Thoracic aorta (tissue), 2 donors: ENCODE data around the gene LDB3. TPM values are rescaled to one million over a fixed set of nuclear protein-coding genes. Genes with fewer than 3 reads are reported as not detected.

ENCODE experiments used
- ATAC-seq: fragments of 150-250 bp; one replicate; pipeline ENCODE4 v1.8.0; 2017; ENCODE audit warnings: low read depth; ENCODE audit not compliant: insufficient number of reproducible peaks, low FRiP score
- DNase-seq: peaks from one replicate; pipeline ENCODE4 v3.0.0-alpha.2; 2020; ENCODE audit warnings: low spot score
- H3K27ac ChIP-seq, 2 donors: fragments of 200-600 bp; sonication (generic); 1 replicate in 1 of 2; 2 replicates in 1 of 2; pipeline ENCODE4 v1.5.1; 2016; ENCODE audit warnings: mild to moderate bottlenecking in 2 of 2, moderate library complexity in 2 of 2
- H3K27me3 ChIP-seq: fragments of 200-600 bp; sonication (generic); replicated peaks from 2 replicates; pipeline ENCODE4 v1.6.0; 2016; ENCODE audit warnings: mild to moderate bottlenecking; ENCODE audit not compliant: insufficient read depth
- H3K36me3 ChIP-seq: fragments of 200-600 bp; sonication (generic); one replicate; pipeline ENCODE4 v1.5.1; 2016
- H3K4me1 ChIP-seq, 2 donors: fragments of 200-600 bp; sonication (generic); 1 replicate in 1 of 2; 2 replicates in 1 of 2; pipeline versions ENCODE4 v1.5.1 to v1.6.0; 2016; ENCODE audit warnings: low read depth in 2 of 2, mild to moderate bottlenecking in 1 of 2; ENCODE audit not compliant: control insufficient read depth in 1 of 2
- H3K4me3 ChIP-seq: fragments of 200-600 bp; sonication (generic); 2 replicates; pipeline ENCODE4 v1.5.1; 2016; ENCODE audit warnings: mild to moderate bottlenecking
- H3K9me3 ChIP-seq: fragments of 200-600 bp; sonication (generic); 2 replicates; pipeline ENCODE4 v1.5.1; 2016
- total RNA-seq, 2 donors: library from RNA; depleted of rRNA; stranded (reverse); fragments of >200 nt; gene quantifications; one replicate each; pipeline versions ENCODE4 v1.1.0 to v1.2.3, GENCODE V29; 2016
- TF ChIP-seq, protein P1 (sequence below): fragments of 200-600 bp; sonication (generic); IDR thresholded peaks from one replicate; pipeline ENCODE4 v1.5.1; 2019; ENCODE audit warnings: antibody characterized with exemption

Gene LDB3
- total RNA-seq, 2 donors from 2014 or later = 59.5 to 63.8 TPM

DNA sequence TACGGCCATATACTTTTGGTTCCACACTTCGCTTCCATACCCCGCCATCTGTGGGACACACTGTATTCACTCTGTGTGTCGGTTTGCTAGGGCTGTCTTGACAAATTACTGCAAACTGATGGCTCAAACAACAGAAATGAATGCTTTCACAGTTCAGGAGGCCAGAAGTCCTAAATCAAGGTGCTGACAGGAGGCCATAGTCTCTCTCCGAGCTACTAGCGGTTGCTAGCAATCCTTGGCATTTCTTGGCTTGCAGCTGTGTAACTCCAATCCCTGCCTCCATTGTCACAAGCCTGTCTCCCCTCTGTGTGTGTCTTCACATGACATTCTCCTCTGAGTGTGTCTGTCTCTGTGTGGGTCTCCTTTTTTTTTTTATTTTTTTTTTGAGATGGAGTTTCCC lies 59.2 kb downstream of the LDB3 start:
- no peak overlapping the region for H3K4me3 ChIP-seq
- H3K4me1 ChIP-seq = peaks cover 11 to 27% of the 10 kb centered on the region in 2 donors
- TF ChIP-seq, protein P1, sequence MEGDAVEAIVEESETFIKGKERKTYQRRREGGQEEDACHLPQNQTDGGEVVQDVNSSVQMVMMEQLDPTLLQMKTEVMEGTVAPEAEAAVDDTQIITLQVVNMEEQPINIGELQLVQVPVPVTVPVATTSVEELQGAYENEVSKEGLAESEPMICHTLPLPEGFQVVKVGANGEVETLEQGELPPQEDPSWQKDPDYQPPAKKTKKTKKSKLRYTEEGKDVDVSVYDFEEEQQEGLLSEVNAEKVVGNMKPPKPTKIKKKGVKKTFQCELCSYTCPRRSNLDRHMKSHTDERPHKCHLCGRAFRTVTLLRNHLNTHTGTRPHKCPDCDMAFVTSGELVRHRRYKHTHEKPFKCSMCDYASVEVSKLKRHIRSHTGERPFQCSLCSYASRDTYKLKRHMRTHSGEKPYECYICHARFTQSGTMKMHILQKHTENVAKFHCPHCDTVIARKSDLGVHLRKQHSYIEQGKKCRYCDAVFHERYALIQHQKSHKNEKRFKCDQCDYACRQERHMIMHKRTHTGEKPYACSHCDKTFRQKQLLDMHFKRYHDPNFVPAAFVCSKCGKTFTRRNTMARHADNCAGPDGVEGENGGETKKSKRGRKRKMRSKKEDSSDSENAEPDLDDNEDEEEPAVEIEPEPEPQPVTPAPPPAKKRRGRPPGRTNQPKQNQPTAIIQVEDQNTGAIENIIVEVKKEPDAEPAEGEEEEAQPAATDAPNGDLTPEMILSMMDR = no peak
- peaks cover 37% of the 10 kb centered on the region for H3K36me3 ChIP-seq
- H3K27me3 ChIP-seq = no peaks in the 10 kb centered on the region
- H3K9me3 ChIP-seq = no peaks in the 10 kb centered on the region
- ATAC-seq (no peak), DNase-seq (no peak)
- no peak overlapping the region for H3K27ac ChIP-seq

DNA sequence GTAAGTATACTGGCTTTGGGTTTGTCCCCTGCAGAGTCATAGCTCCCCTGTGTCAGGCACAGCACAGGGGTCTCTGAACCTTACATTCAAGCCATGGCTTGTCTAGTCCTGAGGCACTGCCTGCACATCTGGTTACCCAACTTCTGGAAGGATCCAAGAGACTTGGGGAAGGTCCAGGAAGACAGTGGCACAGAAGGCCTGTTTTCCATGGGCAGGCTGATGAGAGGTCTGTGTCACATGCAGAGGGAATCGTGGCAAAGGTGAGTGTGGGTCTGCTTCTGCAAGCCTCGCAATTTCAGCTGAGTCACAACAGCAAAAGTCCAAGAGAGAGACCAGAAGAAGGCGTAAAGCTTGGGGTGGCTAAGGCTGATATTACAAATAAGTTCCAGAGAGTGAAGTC lies 59.7 kb downstream of the LDB3 start:
- H3K36me3 ChIP-seq = peaks cover 37% of the 10 kb centered on the region
- H3K4me1 ChIP-seq = peaks cover 15 to 33% of the 10 kb centered on the region in 2 donors
- no peaks in the 10 kb centered on the region for H3K9me3 ChIP-seq
- TF ChIP-seq, protein P1 = no peak
- no peak overlapping the region for H3K27ac ChIP-seq
- DNase-seq (no peak), ATAC-seq (no peak)
- no peaks in the 10 kb centered on the region for H3K27me3 ChIP-seq
- H3K4me3 ChIP-seq = no peak overlapping the region

DNA sequence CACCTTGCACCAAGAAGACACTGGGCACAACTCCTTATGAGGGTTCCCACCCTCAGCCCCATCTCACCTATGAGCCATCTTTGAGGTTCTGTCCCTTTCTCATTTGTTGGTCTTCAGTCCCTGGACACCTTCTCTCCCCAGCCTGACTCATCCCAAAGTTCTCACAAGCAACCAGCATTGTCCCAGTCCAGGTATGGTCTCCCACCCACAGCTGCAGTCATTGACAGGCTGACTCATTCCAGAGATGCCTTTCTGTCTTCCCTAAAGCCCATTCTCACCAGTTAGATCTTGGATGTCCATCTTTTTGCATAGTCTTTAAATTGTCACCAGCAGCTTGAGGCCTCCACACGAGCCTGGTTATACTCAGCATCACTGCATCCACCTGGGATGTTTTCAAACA lies 61.4 kb downstream of the LDB3 start:
- no peak for ATAC-seq
- H3K4me3 ChIP-seq = no peak overlapping the region
- H3K27ac ChIP-seq = peak overlapping the region; percentile 40 to 88
- no peaks in the 10 kb centered on the region for H3K27me3 ChIP-seq
- H3K4me1 ChIP-seq = peaks cover 27 to 48% of the 10 kb centered on the region in 2 donors
- H3K9me3 ChIP-seq = no peaks in the 10 kb centered on the region
- TF ChIP-seq, protein P1 = no peak
- no peak for DNase-seq
- peaks cover 36% of the 10 kb centered on the region for H3K36me3 ChIP-seq

DNA sequence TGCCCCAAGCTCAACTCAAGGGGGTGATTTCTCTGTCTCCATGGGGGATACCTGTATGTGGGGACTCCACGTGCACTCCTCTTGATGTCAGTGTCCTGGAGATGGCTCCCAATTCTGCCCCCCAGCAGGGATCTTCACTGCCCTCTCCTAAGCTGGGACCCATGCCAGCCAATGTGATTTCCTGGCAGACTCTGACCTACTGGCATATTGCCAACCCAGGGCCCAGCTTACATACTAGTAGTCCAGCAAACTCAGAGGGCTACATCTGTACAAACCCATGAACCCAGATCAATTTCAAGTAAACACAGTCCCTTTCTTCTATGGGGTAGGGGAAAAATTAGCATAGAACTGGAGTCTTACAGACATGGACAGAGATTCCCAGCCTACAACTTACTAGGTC lies 61.9 kb downstream of the LDB3 start:
- no peaks in the 10 kb centered on the region for H3K9me3 ChIP-seq
- no peak overlapping the region for H3K4me3 ChIP-seq
- ATAC-seq (no peak), DNase-seq (no peak)
- peaks cover 32% of the 10 kb centered on the region for H3K36me3 ChIP-seq
- peak overlapping the region; percentile 40 to 88 for H3K27ac ChIP-seq
- peaks cover 27 to 54% of the 10 kb centered on the region in 2 donors for H3K4me1 ChIP-seq
- TF ChIP-seq, protein P1 = no peak
- no peaks in the 10 kb centered on the region for H3K27me3 ChIP-seq

DNA sequence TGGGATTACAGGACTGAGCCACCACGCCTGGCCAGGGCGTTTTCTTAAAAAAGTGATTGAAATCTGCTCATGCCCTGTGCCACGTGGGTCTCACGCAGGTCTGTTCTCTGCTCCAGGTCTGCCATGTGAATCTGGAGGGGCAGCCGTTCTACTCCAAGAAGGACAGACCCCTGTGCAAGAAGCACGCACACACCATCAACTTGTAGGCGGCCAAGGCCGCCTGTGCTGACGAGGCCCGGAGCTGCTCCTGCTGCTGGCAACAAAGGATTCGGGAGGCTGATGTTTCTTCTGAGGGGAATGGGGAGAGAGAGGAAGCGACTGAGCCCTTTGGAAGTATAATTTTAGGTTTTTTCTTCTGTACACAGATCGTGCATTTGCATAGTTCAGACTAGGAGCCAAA lies 64.5 kb downstream of the LDB3 start:
- H3K9me3 ChIP-seq = no peaks in the 10 kb centered on the region
- no peak for ATAC-seq
- peaks cover 14% of the 10 kb centered on the region for H3K36me3 ChIP-seq
- H3K4me1 ChIP-seq = peaks cover 27 to 56% of the 10 kb centered on the region in 2 donors
- peak overlapping the region; percentile 88 to 91 for H3K27ac ChIP-seq
- H3K27me3 ChIP-seq = no peaks in the 10 kb centered on the region
- TF ChIP-seq, protein P1 = no peak
- peak overlapping the region; percentile 27 for H3K4me3 ChIP-seq
- no peak for DNase-seq
